OCI-LY3 (cell line): Measurements from ENCODE around the gene CAMKK1.

Source experiments
- EZH2phosphoT487 ChIP-seq: fragments of 200-600 bp; shearing (Covaris generic); IDR thresholded peaks from 2 replicates; pipeline ENCODE4 v1.6.1; 2018; ENCODE audit warnings: antibody characterized with exemption, mixed run types, low read depth
- TF ChIP-seq, protein P1 (sequence below): fragments of 200-600, 300-600 bp; sonication (generic); IDR thresholded peaks from 2 replicates; pipeline ENCODE4 v1.5.1; 2014; ENCODE audit warnings: antibody characterized with exemption, low read length, low read depth

GRCh38 chr17:3845621-3846436 is 47.0 kb downstream of the CAMKK1 start, which contains the start of gene NCBP3:
- TF ChIP-seq, protein P1, sequence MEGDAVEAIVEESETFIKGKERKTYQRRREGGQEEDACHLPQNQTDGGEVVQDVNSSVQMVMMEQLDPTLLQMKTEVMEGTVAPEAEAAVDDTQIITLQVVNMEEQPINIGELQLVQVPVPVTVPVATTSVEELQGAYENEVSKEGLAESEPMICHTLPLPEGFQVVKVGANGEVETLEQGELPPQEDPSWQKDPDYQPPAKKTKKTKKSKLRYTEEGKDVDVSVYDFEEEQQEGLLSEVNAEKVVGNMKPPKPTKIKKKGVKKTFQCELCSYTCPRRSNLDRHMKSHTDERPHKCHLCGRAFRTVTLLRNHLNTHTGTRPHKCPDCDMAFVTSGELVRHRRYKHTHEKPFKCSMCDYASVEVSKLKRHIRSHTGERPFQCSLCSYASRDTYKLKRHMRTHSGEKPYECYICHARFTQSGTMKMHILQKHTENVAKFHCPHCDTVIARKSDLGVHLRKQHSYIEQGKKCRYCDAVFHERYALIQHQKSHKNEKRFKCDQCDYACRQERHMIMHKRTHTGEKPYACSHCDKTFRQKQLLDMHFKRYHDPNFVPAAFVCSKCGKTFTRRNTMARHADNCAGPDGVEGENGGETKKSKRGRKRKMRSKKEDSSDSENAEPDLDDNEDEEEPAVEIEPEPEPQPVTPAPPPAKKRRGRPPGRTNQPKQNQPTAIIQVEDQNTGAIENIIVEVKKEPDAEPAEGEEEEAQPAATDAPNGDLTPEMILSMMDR, result peak; percentile 64
- no peak for TF ChIP-seq EZH2phosphoT487
